Hepatocyte (in vitro differentiated cells): Measurements from ENCODE around the gene CDH12.

Experiments
- CTCF ChIP-seq: fragments of 200-600 bp; sonication (generic); IDR thresholded peaks from 2 replicates; pipeline ENCODE4 v1.5.1; 2016; ENCODE audit warnings: antibody characterized with exemption, mild to moderate bottlenecking; ENCODE audit not compliant: poor library complexity
- EZH2phosphoT487 ChIP-seq: fragments of 200-600 bp; sonication (generic); IDR thresholded peaks from one replicate; pipeline ENCODE4 v1.6.1; 2018; ENCODE audit warnings: antibody characterized with exemption, mild to moderate bottlenecking, low read depth, moderate library complexity; ENCODE audit not compliant: unreplicated experiment, severe bottlenecking

GRCh38 chr5:22844636-22845035, 8.5 kb downstream of the CDH12 start:
- TF ChIP-seq EZH2phosphoT487, result no peak
- TF ChIP-seq CTCF, result no peak
